ENCODE data around the gene SMOC2. TPM values are rescaled to one million over a fixed set of nuclear protein-coding genes. Genes with fewer than 3 reads are reported as not detected.

SMOC2 gene
- total and polyA plus RNA-seq, 4 donors, result 1.3 to 6.4 (median 4.6) TPM

DNA sequence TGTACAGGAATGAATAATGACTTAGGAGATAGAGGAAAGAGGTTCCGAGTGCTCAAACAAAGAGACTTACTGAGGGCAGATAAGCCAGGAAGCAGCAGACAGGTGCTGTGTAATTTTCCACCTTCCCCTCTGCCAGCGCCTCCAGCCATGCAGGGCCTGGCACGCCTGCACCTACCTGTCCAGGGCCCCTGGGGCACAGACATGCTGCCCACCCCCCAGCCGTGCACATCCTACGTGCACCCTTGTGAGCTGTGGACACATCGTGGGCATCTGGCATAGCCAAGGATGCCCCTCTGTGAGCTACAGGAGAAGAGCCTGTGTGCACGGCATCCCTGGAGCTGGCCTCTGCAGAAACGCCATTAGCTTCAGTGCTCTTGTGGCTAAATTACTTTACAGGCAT is 7.1 kb upstream of the SMOC2 start:
- Histone ChIP-seq H3K36me3 (ENCODE audit: control insufficient read depth in 4 of 4, insufficient read depth in 4 of 4, low read length in 4 of 4) (no peaks in the 10 kb centered on the region), H3K9me3 (ENCODE audit: control insufficient read depth in 4 of 4, insufficient read depth in 3 of 4, low read length in 3 of 4) (peaks cover 0 to 2% (median 0%) of the 10 kb centered on the region in 4 donors), H3K27ac (ENCODE audit: low read depth in 1 of 2, low read length in 1 of 2) (no peak overlapping the region), H3K4me3 (no peak overlapping the region), H3K9ac (ENCODE audit: insufficient read depth in 1 of 2, low read length in 2 of 2) (no peak overlapping the region), H3K4me1 (ENCODE audit: control insufficient read depth in 5 of 5, insufficient read depth in 5 of 5, low read length in 5 of 5) (no peaks in the 10 kb centered on the region), H3K27me3 (ENCODE audit: control insufficient read depth in 3 of 3, insufficient read depth in 3 of 3, low read length in 2 of 3) (peaks cover 0 to 15% (median 12%) of the 10 kb centered on the region in 3 donors)
- no peak for DNase-seq
- ATAC-seq (ENCODE audit: insufficient read depth, low FRiP score), result no peak
- 84 to 87% methylated on average over 8 of the region's 8 CpGs for WGBS, 2 donors
- TF ChIP-seq, protein P1, sequence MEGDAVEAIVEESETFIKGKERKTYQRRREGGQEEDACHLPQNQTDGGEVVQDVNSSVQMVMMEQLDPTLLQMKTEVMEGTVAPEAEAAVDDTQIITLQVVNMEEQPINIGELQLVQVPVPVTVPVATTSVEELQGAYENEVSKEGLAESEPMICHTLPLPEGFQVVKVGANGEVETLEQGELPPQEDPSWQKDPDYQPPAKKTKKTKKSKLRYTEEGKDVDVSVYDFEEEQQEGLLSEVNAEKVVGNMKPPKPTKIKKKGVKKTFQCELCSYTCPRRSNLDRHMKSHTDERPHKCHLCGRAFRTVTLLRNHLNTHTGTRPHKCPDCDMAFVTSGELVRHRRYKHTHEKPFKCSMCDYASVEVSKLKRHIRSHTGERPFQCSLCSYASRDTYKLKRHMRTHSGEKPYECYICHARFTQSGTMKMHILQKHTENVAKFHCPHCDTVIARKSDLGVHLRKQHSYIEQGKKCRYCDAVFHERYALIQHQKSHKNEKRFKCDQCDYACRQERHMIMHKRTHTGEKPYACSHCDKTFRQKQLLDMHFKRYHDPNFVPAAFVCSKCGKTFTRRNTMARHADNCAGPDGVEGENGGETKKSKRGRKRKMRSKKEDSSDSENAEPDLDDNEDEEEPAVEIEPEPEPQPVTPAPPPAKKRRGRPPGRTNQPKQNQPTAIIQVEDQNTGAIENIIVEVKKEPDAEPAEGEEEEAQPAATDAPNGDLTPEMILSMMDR (IDR thresholded peaks at IDR 0.05; ENCODE audit: control extremely low read depth, extremely low read depth), result no peak

DNA sequence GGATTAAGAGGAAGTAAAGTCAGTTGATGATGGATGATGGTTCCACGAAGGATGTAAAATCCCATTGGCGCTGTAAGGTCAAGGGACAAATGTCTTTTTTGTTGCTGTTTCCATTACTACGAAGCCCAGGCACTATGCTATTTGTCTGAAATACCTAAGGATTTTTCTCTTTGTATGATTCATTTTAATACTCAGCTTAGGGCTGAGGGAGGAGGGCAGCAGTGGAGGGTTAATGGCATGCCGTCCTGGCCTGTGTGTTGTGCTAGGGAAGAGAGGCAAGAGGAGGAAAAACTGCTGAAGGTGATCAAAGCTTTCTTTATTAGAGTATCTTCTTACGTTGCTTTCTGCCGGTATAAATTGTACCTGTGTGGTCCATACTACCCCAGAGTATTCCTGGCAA is 6.5 kb upstream of the SMOC2 start:
- Histone ChIP-seq H3K27me3 (ENCODE audit: control insufficient read depth in 3 of 3, insufficient read depth in 3 of 3, low read length in 2 of 3) (peaks cover 0 to 16% (median 14%) of the 10 kb centered on the region in 3 donors), H3K9me3 (ENCODE audit: control insufficient read depth in 4 of 4, insufficient read depth in 3 of 4, low read length in 3 of 4) (peaks cover 0 to 2% (median 0%) of the 10 kb centered on the region in 4 donors), H3K36me3 (ENCODE audit: control insufficient read depth in 4 of 4, insufficient read depth in 4 of 4, low read length in 4 of 4) (no peaks in the 10 kb centered on the region), H3K9ac (ENCODE audit: insufficient read depth in 1 of 2, low read length in 2 of 2) (no peak overlapping the region), H3K4me3 (no peak overlapping the region), H3K4me1 (ENCODE audit: control insufficient read depth in 5 of 5, insufficient read depth in 5 of 5, low read length in 5 of 5) (no peaks in the 10 kb centered on the region), H3K27ac (ENCODE audit: low read depth in 1 of 2, low read length in 1 of 2) (no peak overlapping the region)
- TF ChIP-seq, protein P1 (IDR thresholded peaks at IDR 0.05; ENCODE audit: control extremely low read depth, extremely low read depth), result no peak
- DNase-seq (no peak), ATAC-seq (ENCODE audit: insufficient read depth, low FRiP score) (no peak)
- WGBS, 2 donors, result 61 to 70% methylated on average over 6 of the region's 6 CpGs

DNA sequence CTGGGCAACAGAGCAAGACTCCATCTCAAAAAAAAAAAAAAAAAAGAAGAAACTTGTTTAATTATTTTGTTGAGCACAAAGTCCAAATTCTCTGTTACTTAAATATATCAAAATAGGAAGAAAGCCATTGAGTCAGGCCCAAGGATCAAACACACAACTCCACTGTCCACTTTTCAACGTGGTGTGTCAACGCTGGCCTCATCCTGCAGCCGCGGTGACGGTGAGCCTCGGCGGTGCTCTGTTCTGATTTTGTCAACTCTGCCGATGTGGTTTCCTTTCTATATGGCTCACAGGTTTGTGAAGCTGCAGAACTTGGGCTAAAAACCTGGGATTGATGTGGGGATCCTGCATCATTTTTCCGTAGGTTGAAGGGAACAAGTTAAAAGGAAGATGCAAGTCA is 3.2 kb upstream of the SMOC2 start:
- WGBS, 2 donors, result 90 to 92% methylated on average over 9 of the region's 9 CpGs
- H3K9ac ChIP-seq (ENCODE audit: insufficient read depth in 1 of 2, low read length in 2 of 2), result no peak overlapping the region
- TF ChIP-seq, protein P1 (IDR thresholded peaks at IDR 0.05; ENCODE audit: control extremely low read depth, extremely low read depth), result no peak
- no peak for DNase-seq
- peaks cover 0 to 20% (median 0%) of the 10 kb centered on the region in 5 donors for H3K4me1 ChIP-seq (ENCODE audit: control insufficient read depth in 5 of 5, insufficient read depth in 5 of 5, low read length in 5 of 5)
- H3K4me3 ChIP-seq, result no peak overlapping the region
- no peaks in the 10 kb centered on the region for H3K36me3 ChIP-seq (ENCODE audit: control insufficient read depth in 4 of 4, insufficient read depth in 4 of 4, low read length in 4 of 4)
- H3K27ac ChIP-seq (ENCODE audit: low read depth in 1 of 2, low read length in 1 of 2), result no peak overlapping the region
- H3K9me3 ChIP-seq (ENCODE audit: control insufficient read depth in 4 of 4, insufficient read depth in 3 of 4, low read length in 3 of 4), result peaks cover 0 to 2% (median 0%) of the 10 kb centered on the region in 4 donors
- H3K27me3 ChIP-seq (ENCODE audit: control insufficient read depth in 3 of 3, insufficient read depth in 3 of 3, low read length in 2 of 3), result peaks cover 13 to 37% (median 30%) of the 10 kb centered on the region in 3 donors
- no peak for ATAC-seq (ENCODE audit: insufficient read depth, low FRiP score)

Measured in lung (tissue), 12 donors.